A673 (cell line): ENCODE measurements around the gene DIP2C. TPM values are rescaled to one million over a fixed set of nuclear protein-coding genes. Genes with fewer than 3 reads are reported as not detected.

ENCODE experiments used
- BruUV-seq: library from RNA; stranded (reverse); fragments of 400-500 nt; replicated peaks from 2 replicates; lab custom pipeline; 2021; lab: Mats Ljungman, UMichigan
- CTCF ChIA-PET: fragments of 300-600 bp; sonication (Branson Sonifier 250); formaldehyde crosslinking; loops from one replicate; lab custom pipeline; 2022; ENCODE audit warnings: antibody characterized with exemption; lab: Charles Lee
- POLR2A ChIA-PET: fragments of 300-600 bp; sonication (Branson Sonifier 250); formaldehyde crosslinking; loops from one replicate; lab custom pipeline; 2022; ENCODE audit warnings: antibody characterized with exemption; ENCODE audit not compliant: low non-redundant PET; lab: Charles Lee
- DNase-seq: peaks from one replicate; pipeline ENCODE4 v3.0.0-alpha.2; 2015; ENCODE audit warnings: low spot score
- H3K27ac ChIP-seq: fragments of 200-600 bp; sonication (generic); 2 replicates; pipeline ENCODE4 v1.5.1; 2016; ENCODE audit warnings: mixed run types, low read depth, mild to moderate bottlenecking, mixed read lengths, antibody characterized with exemption, low read length; ENCODE audit not compliant: poor library complexity, severe bottlenecking
- H3K27me3 ChIP-seq: fragments of 200-600 bp; sonication (generic); replicated peaks from 2 replicates; pipeline ENCODE4 v1.6.1; 2017; ENCODE audit warnings: mixed run types, low read depth, mild to moderate bottlenecking, mixed read lengths, antibody characterized with exemption, low read length; ENCODE audit not compliant: insufficient read depth, poor library complexity
- H3K36me3 ChIP-seq: fragments of 200-600 bp; sonication (generic); 2 replicates; pipeline ENCODE4 v1.6.1; 2016; ENCODE audit warnings: mixed run types, mild to moderate bottlenecking, mixed read lengths, antibody characterized with exemption, low read length; ENCODE audit not compliant: insufficient read depth, poor library complexity, severe bottlenecking
- H3K4me1 ChIP-seq: fragments of 200-600 bp; sonication (generic); 2 replicates; pipeline ENCODE4 v1.6.1; 2017; ENCODE audit warnings: mixed run types, mild to moderate bottlenecking, mixed read lengths, antibody characterized with exemption, low read length; ENCODE audit not compliant: insufficient read depth, poor library complexity, severe bottlenecking
- H3K4me3 ChIP-seq: fragments of 200-600 bp; sonication (generic); 2 replicates; pipeline ENCODE4 v1.5.1; 2016; ENCODE audit warnings: low read depth, mixed run types, mild to moderate bottlenecking, mixed read lengths, low read length; ENCODE audit not compliant: poor library complexity, severe bottlenecking
- H3K9me3 ChIP-seq: fragments of 200-600 bp; sonication (generic); 2 replicates; pipeline ENCODE4 v1.6.1; 2016; ENCODE audit warnings: mixed run types, low read depth, mild to moderate bottlenecking, mixed read lengths, antibody characterized with exemption, low read length; ENCODE audit not compliant: poor library complexity, severe bottlenecking
- CTCF ChIP-seq: fragments of 300-800, 200-600 bp; sonication (generic); conservative IDR thresholded peaks from 2 replicates; pipeline ENCODE4 v1.5.1; 2017; ENCODE audit warnings: low read depth, mild to moderate bottlenecking, antibody characterized with exemption, low read length, moderate library complexity, mixed read lengths
- EZH2 ChIP-seq: fragments of 200-600 bp; sonication (generic); IDR thresholded peaks from 2 replicates; pipeline ENCODE4 v1.6.1; 2017; ENCODE audit warnings: borderline replicate concordance, low read depth, mild to moderate bottlenecking, mixed read lengths, antibody characterized with exemption, low read length; ENCODE audit not compliant: poor library complexity, severe bottlenecking
- intact Hi-C: fragments of 100-400 bp; cut with micrococcal nuclease; formaldehyde crosslinking; loops from one replicate; pipeline ENCODE4 v1.10.0; 2022; ENCODE audit not compliant: unreplicated experiment
- total RNA-seq: library from RNA; stranded (reverse); gene quantifications from 2 replicates; pipeline ENCODE4 v1.2.3, GENCODE V29; 2021

The DIP2C gene
- total RNA-seq, 1 experiment from 2014 or later: 13.2 TPM

- no TSS peak for BruUV-seq
- intact Hi-C loops: no loop called here
- no peak overlapping the region for H3K27ac ChIP-seq
- peaks cover 12% of the 10 kb centered on the region for H3K4me1 ChIP-seq
- ChIA-PET CTCF (no interaction called here), POLR2A (no interaction called here)
- DNase-seq: no peak
- H3K27me3 ChIP-seq: no peaks in the 10 kb centered on the region
- TF ChIP-seq EZH2: no peak
- no peak for TF ChIP-seq CTCF
- no peak overlapping the region for H3K4me3 ChIP-seq
- H3K36me3 ChIP-seq: no peaks in the 10 kb centered on the region
- no peaks in the 10 kb centered on the region for H3K9me3 ChIP-seq
These were observed 140.1 kb downstream of the DIP2C start for GRCh38 chr10:549391-549790.

DNA sequence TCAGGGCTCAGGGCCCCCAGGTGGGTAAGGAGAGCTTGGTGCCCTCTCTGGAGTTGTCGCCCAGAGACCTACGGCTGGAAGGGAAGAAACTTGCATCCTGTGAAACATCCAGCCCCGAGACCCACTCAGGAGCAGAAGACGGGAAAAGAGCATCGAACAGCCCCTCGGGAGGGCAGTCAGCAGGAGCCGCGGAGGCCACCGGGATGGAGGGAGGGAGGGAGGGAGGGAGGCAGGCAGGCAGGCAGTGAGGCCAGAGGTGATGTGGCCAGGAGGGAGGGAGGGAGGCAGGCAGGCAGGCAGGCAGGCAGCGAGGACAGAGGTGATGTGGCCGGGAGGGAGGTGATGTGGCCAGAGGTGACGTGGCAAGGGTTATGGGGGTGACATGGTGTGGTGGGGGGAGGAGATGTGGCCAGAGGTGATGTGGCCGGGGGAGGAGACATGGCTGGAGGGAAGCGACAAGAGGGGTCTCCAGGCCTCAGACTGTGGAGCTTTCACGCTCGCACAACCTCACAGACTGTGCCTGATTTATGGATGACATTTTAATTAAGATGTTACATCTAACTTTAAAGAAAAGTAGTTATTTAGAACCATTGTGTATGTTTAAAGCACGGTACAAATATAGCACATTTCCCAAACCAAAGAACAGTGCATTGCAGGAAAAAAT is 141.1 kb downstream of the DIP2C start:
- no TSS peak for BruUV-seq
- H3K27ac ChIP-seq: no peak overlapping the region
- no peaks in the 10 kb centered on the region for H3K27me3 ChIP-seq
- no peak for TF ChIP-seq CTCF
- TF ChIP-seq EZH2: no peak
- intact Hi-C loops: no loop called here
- H3K36me3 ChIP-seq: no peaks in the 10 kb centered on the region
- DNase-seq: no peak
- H3K9me3 ChIP-seq: no peaks in the 10 kb centered on the region
- ChIA-PET POLR2A (no interaction called here), CTCF (no interaction called here)
- H3K4me3 ChIP-seq: no peak overlapping the region
- H3K4me1 ChIP-seq: peaks cover 12% of the 10 kb centered on the region

DNA sequence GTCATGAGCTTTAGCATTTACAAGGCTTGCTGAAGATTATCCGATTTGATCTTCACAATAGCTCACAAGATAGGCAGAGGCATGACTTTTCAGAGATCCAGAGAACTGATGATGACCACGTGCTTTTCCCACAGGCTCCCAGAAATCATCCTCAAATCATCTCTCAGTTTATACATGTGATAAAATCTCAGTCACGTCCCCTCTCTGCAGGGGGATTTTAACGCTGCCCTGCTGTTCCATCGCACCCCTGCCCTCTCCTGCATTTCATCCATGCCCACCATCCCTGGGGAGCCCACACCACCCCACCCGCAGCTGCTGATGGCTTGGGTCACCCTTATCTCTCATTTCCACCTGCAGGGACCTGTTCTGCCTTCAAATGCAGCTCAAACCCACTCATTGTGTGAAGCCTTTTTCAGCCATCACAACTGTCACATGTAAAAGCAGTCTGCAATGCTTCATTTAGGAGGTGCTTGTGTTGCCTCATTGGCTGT is 141.8 kb downstream of the DIP2C start:
- Histone ChIP-seq H3K4me1 (peaks cover 12% of the 10 kb centered on the region), H3K27ac (no peak overlapping the region), H3K9me3 (no peaks in the 10 kb centered on the region), H3K36me3 (no peaks in the 10 kb centered on the region), H3K4me3 (no peak overlapping the region), H3K27me3 (no peaks in the 10 kb centered on the region)
- ChIA-PET CTCF (no interaction called here), POLR2A (interaction anchor here (0.6 kb wide), 1 partner anchor 196 kb away, joined by 3 read pairs; no protein-coding TSS in a partner anchor)
- intact Hi-C loops: no loop called here
- DNase-seq: no peak
- no TSS peak for BruUV-seq
- no peak for TF ChIP-seq EZH2
- TF ChIP-seq CTCF: no peak
